SH-SY5Y (cell line): ENCODE results near the gene XIRP2.

Source experiments
- GATA2 ChIP-seq: IDR thresholded peaks from 2 replicates; pipeline ENCODE4 v1.6.1; 2011; ENCODE audit warnings: mild to moderate bottlenecking, low read depth, low read length
- GATA3 ChIP-seq: IDR thresholded peaks from 2 replicates; pipeline ENCODE4 v1.6.1; 2011; ENCODE audit warnings: low read depth, mild to moderate bottlenecking, low read length, moderate library complexity

- TF ChIP-seq GATA2 (no peak), GATA3 (no peak)
Observed at GRCh38 chr2:167254721-167255120, 366.4 kb downstream of the XIRP2 start.
